ENCODE data around the gene TXNDC8.

Gene TXNDC8

GRCh38 chr9:110298043-110298605 lies 39.5 kb downstream of the TXNDC8 start:
- Histone ChIP-seq H3K79me2 (ENCODE audit: insufficient read depth, low read length) (no peaks in the 10 kb centered on the region), H4K20me1 (ENCODE audit: insufficient read depth, low read length) (no peaks in the 10 kb centered on the region), H3K4me2 (ENCODE audit: insufficient read depth, low read length) (no peak overlapping the region), H3K27me3 (ENCODE audit: insufficient read depth, low read length, poor library complexity) (no peaks in the 10 kb centered on the region), H3K27ac (ENCODE audit: low read length) (no peak overlapping the region), H3K9ac (ENCODE audit: low read depth, low read length) (no peak overlapping the region), H3K36me3 (ENCODE audit: insufficient read depth, low read length) (no peaks in the 10 kb centered on the region), H3K9me3 (ENCODE audit: insufficient read depth, low read length, severe bottlenecking) (no peaks in the 10 kb centered on the region), H3K4me1 (ENCODE audit: insufficient read depth, low read length) (no peaks in the 10 kb centered on the region), H2AFZ (ENCODE audit: low read depth, low read length) (no peak overlapping the region), H3K4me3 (ENCODE audit: low read depth in 1 of 2, low read length in 2 of 2) (no peak overlapping the region)
- TF ChIP-seq CTCF (IDR thresholded peaks at IDR 0.05; ENCODE audit: borderline replicate concordance, extremely low read depth, low read length, poor library complexity, severe bottlenecking) (no peak), EZH2 (IDR thresholded peaks at IDR 0.05; ENCODE audit: borderline replicate concordance, low read depth, low read length, severe bottlenecking) (no peak)
- DNase-seq (no peak), ATAC-seq (ENCODE audit: insufficient read depth, low read depth) (no peak)

GRCh38 chr9:110293248-110293647 lies 44.4 kb downstream of the TXNDC8 start:
- Histone ChIP-seq H3K4me3 (ENCODE audit: low read depth in 1 of 2, low read length in 2 of 2) (no peak overlapping the region), H3K4me1 (ENCODE audit: insufficient read depth, low read length) (no peaks in the 10 kb centered on the region), H3K79me2 (ENCODE audit: insufficient read depth, low read length) (no peaks in the 10 kb centered on the region), H3K36me3 (ENCODE audit: insufficient read depth, low read length) (no peaks in the 10 kb centered on the region), H3K4me2 (ENCODE audit: insufficient read depth, low read length) (no peak overlapping the region), H3K27me3 (ENCODE audit: insufficient read depth, low read length, poor library complexity) (no peaks in the 10 kb centered on the region), H3K27ac (ENCODE audit: low read length) (no peak overlapping the region), H3K9me3 (ENCODE audit: insufficient read depth, low read length, severe bottlenecking) (no peaks in the 10 kb centered on the region), H4K20me1 (ENCODE audit: insufficient read depth, low read length) (no peaks in the 10 kb centered on the region), H3K9ac (ENCODE audit: low read depth, low read length) (no peak overlapping the region), H2AFZ (ENCODE audit: low read depth, low read length) (no peak overlapping the region)
- DNase-seq, result no peak
- TF ChIP-seq EZH2 (IDR thresholded peaks at IDR 0.05; ENCODE audit: borderline replicate concordance, low read depth, low read length, severe bottlenecking), result no peak
- no peak for TF ChIP-seq CTCF (IDR thresholded peaks at IDR 0.05; ENCODE audit: borderline replicate concordance, extremely low read depth, low read length, poor library complexity, severe bottlenecking)
- ATAC-seq (ENCODE audit: insufficient read depth, low read depth), result no peak

GRCh38 chr9:110291921-110292557 lies 45.6 kb downstream of the TXNDC8 start:
- no peaks in the 10 kb centered on the region for H3K27me3 ChIP-seq (ENCODE audit: insufficient read depth, low read length, poor library complexity)
- H2AFZ ChIP-seq (ENCODE audit: low read depth, low read length), result no peak overlapping the region
- ATAC-seq (ENCODE audit: insufficient read depth, low read depth) (no peak), DNase-seq (no peak)
- no peak for TF ChIP-seq CTCF (IDR thresholded peaks at IDR 0.05; ENCODE audit: borderline replicate concordance, extremely low read depth, low read length, poor library complexity, severe bottlenecking)
- no peak for TF ChIP-seq EZH2 (IDR thresholded peaks at IDR 0.05; ENCODE audit: borderline replicate concordance, low read depth, low read length, severe bottlenecking)
- no peaks in the 10 kb centered on the region for H3K79me2 ChIP-seq (ENCODE audit: insufficient read depth, low read length)
- H3K9ac ChIP-seq (ENCODE audit: low read depth, low read length), result no peak overlapping the region
- H3K4me2 ChIP-seq (ENCODE audit: insufficient read depth, low read length), result no peak overlapping the region
- H3K4me3 ChIP-seq (ENCODE audit: low read depth in 1 of 2, low read length in 2 of 2), result no peak overlapping the region
- no peak overlapping the region for H3K27ac ChIP-seq (ENCODE audit: low read length)
- no peaks in the 10 kb centered on the region for H4K20me1 ChIP-seq (ENCODE audit: insufficient read depth, low read length)
- no peaks in the 10 kb centered on the region for H3K36me3 ChIP-seq (ENCODE audit: insufficient read depth, low read length)
- H3K9me3 ChIP-seq (ENCODE audit: insufficient read depth, low read length, severe bottlenecking), result no peaks in the 10 kb centered on the region
- H3K4me1 ChIP-seq (ENCODE audit: insufficient read depth, low read length), result no peaks in the 10 kb centered on the region
